SK-N-SH treated with all-trans-retinoic acid at 6 μM for 48 hours (cell line): ENCODE data around the gene CYP4V2.

Experiments used
- ARNTL ChIP-seq: fragments of 450-650 bp; formaldehyde crosslinking; IDR thresholded peaks from 2 replicates; pipeline ENCODE4 v1.5.0; 2020; ENCODE audit warnings: low read depth, mild to moderate bottlenecking, moderate library complexity, borderline replicate concordance
- BACH2 ChIP-seq: fragments of 250-450 bp; sonication (Bioruptor Pico); IDR thresholded peaks from 2 replicates; pipeline ENCODE4 v1.9.0; 2021; ENCODE audit warnings: mild to moderate bottlenecking, borderline replicate concordance
- GLIS3 ChIP-seq: fragments of 250-450 bp; sonication (Bioruptor Pico); IDR thresholded peaks from 2 replicates; pipeline ENCODE4 v1.5.0; 2020; ENCODE audit warnings: mild to moderate bottlenecking, moderate library complexity
- PATZ1 ChIP-seq: fragments of 250-450 bp; sonication (Bioruptor Pico); IDR thresholded peaks from 2 replicates; pipeline ENCODE4 v1.8.0; 2020; ENCODE audit warnings: mild to moderate bottlenecking, moderate library complexity, borderline replicate concordance
- PPARA ChIP-seq: fragments of 250-450 bp; sonication (Bioruptor Pico); IDR thresholded peaks from 2 replicates; pipeline ENCODE4 v1.5.0; 2020; ENCODE audit warnings: mild to moderate bottlenecking, borderline replicate concordance
- SNAI2 ChIP-seq: fragments of 250-450 bp; sonication (Bioruptor Pico); IDR thresholded peaks from 2 replicates; pipeline ENCODE4 v1.5.0; 2020; ENCODE audit warnings: mild to moderate bottlenecking, moderate library complexity
- TCF4 ChIP-seq: fragments of 250-450 bp; sonication (Bioruptor Pico); IDR thresholded peaks from 2 replicates; pipeline ENCODE4 v1.8.0; 2021; ENCODE audit warnings: mild to moderate bottlenecking, moderate library complexity, borderline replicate concordance
- ZFP30 ChIP-seq: fragments of 450-650 bp; formaldehyde crosslinking; IDR thresholded peaks from 2 replicates; pipeline ENCODE4 v1.5.0; 2022; ENCODE audit warnings: mild to moderate bottlenecking, moderate library complexity
- TF ChIP-seq, protein P1 (sequence below): fragments of 250-450 bp; sonication (Bioruptor Pico); IDR thresholded peaks from 2 replicates; pipeline ENCODE4 v1.5.0; 2020; ENCODE audit warnings: mild to moderate bottlenecking, moderate library complexity

GRCh38 chr4:186169945-186170802, 21.2 kb upstream of the CYP4V2 start:
- no peak for TF ChIP-seq PATZ1 (CRISPR knock-in tag)
- TF ChIP-seq, protein P1, sequence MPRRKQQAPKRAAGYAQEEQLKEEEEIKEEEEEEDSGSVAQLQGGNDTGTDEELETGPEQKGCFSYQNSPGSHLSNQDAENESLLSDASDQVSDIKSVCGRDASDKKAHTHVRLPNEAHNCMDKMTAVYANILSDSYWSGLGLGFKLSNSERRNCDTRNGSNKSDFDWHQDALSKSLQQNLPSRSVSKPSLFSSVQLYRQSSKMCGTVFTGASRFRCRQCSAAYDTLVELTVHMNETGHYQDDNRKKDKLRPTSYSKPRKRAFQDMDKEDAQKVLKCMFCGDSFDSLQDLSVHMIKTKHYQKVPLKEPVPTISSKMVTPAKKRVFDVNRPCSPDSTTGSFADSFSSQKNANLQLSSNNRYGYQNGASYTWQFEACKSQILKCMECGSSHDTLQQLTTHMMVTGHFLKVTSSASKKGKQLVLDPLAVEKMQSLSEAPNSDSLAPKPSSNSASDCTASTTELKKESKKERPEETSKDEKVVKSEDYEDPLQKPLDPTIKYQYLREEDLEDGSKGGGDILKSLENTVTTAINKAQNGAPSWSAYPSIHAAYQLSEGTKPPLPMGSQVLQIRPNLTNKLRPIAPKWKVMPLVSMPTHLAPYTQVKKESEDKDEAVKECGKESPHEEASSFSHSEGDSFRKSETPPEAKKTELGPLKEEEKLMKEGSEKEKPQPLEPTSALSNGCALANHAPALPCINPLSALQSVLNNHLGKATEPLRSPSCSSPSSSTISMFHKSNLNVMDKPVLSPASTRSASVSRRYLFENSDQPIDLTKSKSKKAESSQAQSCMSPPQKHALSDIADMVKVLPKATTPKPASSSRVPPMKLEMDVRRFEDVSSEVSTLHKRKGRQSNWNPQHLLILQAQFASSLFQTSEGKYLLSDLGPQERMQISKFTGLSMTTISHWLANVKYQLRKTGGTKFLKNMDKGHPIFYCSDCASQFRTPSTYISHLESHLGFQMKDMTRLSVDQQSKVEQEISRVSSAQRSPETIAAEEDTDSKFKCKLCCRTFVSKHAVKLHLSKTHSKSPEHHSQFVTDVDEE (CRISPR knock-in tag) = no peak
- TF ChIP-seq PPARA (CRISPR knock-in tag) = no peak
- TF ChIP-seq SNAI2 (CRISPR knock-in tag) = no peak
- no peak for TF ChIP-seq ARNTL (CRISPR knock-in tag)
- no peak for TF ChIP-seq ZFP30 (CRISPR knock-in tag)
- no peak for TF ChIP-seq BACH2 (CRISPR knock-in tag)
- no peak for TF ChIP-seq TCF4 (CRISPR knock-in tag)
- no peak for TF ChIP-seq GLIS3 (CRISPR knock-in tag)
